Activated CD8-positive, alpha-beta T cell treated with anti-CD3 and anti-CD28 coated beads for 36 hours (primary cell): Measurements from ENCODE around the gene HUNK. TPM values are rescaled to one million over a fixed set of nuclear protein-coding genes. Genes with fewer than 3 reads are reported as not detected.

Source experiments
- ATAC-seq: fragments of 200-7000 bp; cut with Tn5 transposase; one replicate; pipeline ENCODE4 v1.10.0; 2021; ENCODE audit warnings: mild to moderate bottlenecking, moderate library complexity
- CTCF ChIA-PET: fragments of 350-600 bp; sonication (Branson Sonifier 250); formaldehyde crosslinking; loops from one replicate; lab custom pipeline; 2021; ENCODE audit warnings: antibody characterized with exemption; lab: Charles Lee
- POLR2A ChIA-PET: fragments of 350-600 bp; sonication (Branson Sonifier 250); formaldehyde crosslinking; loops from one replicate; lab custom pipeline; 2021; ENCODE audit warnings: antibody characterized with exemption; lab: Charles Lee
- DNase-seq: peaks from one replicate; pipeline ENCODE4 v3.0.0-alpha.2; 2020
- H3K27ac Mint-ChIP-seq: one replicate; pipeline ENCODE4 v1.8.0; 2021; ENCODE audit warnings: mild to moderate bottlenecking, mixed read lengths
- H3K27me3 Mint-ChIP-seq: one replicate; pipeline ENCODE4 v1.8.0; 2021; ENCODE audit warnings: mixed read lengths
- H3K36me3 Mint-ChIP-seq: one replicate; pipeline ENCODE4 v1.8.0; 2021; ENCODE audit warnings: low read depth, mixed read lengths
- H3K4me1 Mint-ChIP-seq: one replicate; pipeline ENCODE4 v1.8.0; 2021; ENCODE audit warnings: low read depth, mixed read lengths
- H3K4me3 Mint-ChIP-seq: one replicate; pipeline ENCODE4 v1.8.0; 2021; ENCODE audit warnings: mild to moderate bottlenecking, moderate library complexity, mixed read lengths
- H3K9me3 Mint-ChIP-seq: one replicate; pipeline ENCODE4 v1.8.0; 2021; ENCODE audit warnings: mixed read lengths
- CTCF ChIP-seq: fragments of 200-600 bp; IDR thresholded peaks from one replicate; pipeline ENCODE4 v1.8.0; 2022; ENCODE audit warnings: antibody characterized with exemption, mild to moderate bottlenecking
- intact Hi-C: fragments of 100-400 bp; cut with micrococcal nuclease; formaldehyde crosslinking; loops from one replicate; pipeline ENCODE4 v1.10.0; 2022
- total RNA-seq, 2 experiments: library from RNA; stranded (reverse); gene quantifications; one replicate each; pipeline ENCODE4 v1.2.3, GENCODE V29; 2021

The HUNK gene
- total RNA-seq, 2 experiments from 2014 or later = 0.20 to 0.27 TPM

GRCh38 chr21:31932470-31932764 lies 59.6 kb downstream of the HUNK start:
- Mint-ChIP-seq H3K9me3 (no peaks in the 10 kb centered on the region), H3K27me3 (peaks cover 4% of the 10 kb centered on the region), H3K36me3 (no peaks in the 10 kb centered on the region), H3K4me3 (no peak overlapping the region), H3K27ac (no peak overlapping the region), H3K4me1 (no peaks in the 10 kb centered on the region)
- ChIA-PET POLR2A (no interaction called here), CTCF (no interaction called here)
- no peak for ATAC-seq
- intact Hi-C loops = no loop called here
- no peak for DNase-seq
- no peak for TF ChIP-seq CTCF

- ATAC-seq = no peak
- TF ChIP-seq CTCF = no peak
- Mint-ChIP-seq H3K27me3 (peaks cover 11% of the 10 kb centered on the region), H3K36me3 (no peaks in the 10 kb centered on the region), H3K27ac (no peak overlapping the region), H3K4me3 (no peak overlapping the region), H3K4me1 (no peaks in the 10 kb centered on the region), H3K9me3 (no peaks in the 10 kb centered on the region)
- intact Hi-C loops = no loop called here
- ChIA-PET POLR2A (no interaction called here), CTCF (no interaction called here)
- DNase-seq = no peak
These were observed 64.5 kb downstream of the HUNK start for GRCh38 chr21:31937303-31937702.

- no peaks in the 10 kb centered on the region for H3K9me3 Mint-ChIP-seq
- no peaks in the 10 kb centered on the region for H3K36me3 Mint-ChIP-seq
- POLR2A ChIA-PET = no interaction called here
- peaks cover 11% of the 10 kb centered on the region for H3K27me3 Mint-ChIP-seq
- ATAC-seq (no peak), DNase-seq (no peak)
- no peak for TF ChIP-seq CTCF
- no peak overlapping the region for H3K27ac Mint-ChIP-seq
- CTCF ChIA-PET = no interaction called here
- H3K4me3 Mint-ChIP-seq = no peak overlapping the region
- H3K4me1 Mint-ChIP-seq = no peaks in the 10 kb centered on the region
- intact Hi-C loops = no loop called here
These were observed 65.8 kb downstream of the HUNK start for GRCh38 chr21:31938330-31939301.

- H3K4me1 Mint-ChIP-seq = peaks cover 3% of the 10 kb centered on the region
- TF ChIP-seq CTCF = no peak
- ATAC-seq (no peak), DNase-seq (no peak)
- H3K36me3 Mint-ChIP-seq = no peaks in the 10 kb centered on the region
- no peaks in the 10 kb centered on the region for H3K9me3 Mint-ChIP-seq
- intact Hi-C loops = no loop called here
- peaks cover 14% of the 10 kb centered on the region for H3K27me3 Mint-ChIP-seq
- POLR2A ChIA-PET = no interaction called here
- CTCF ChIA-PET = no interaction called here
- H3K4me3 Mint-ChIP-seq = no peak overlapping the region
- H3K27ac Mint-ChIP-seq = no peak overlapping the region
These were observed 68.9 kb downstream of the HUNK start for GRCh38 chr21:31941694-31942093.

- DNase-seq = no peak
- ChIA-PET POLR2A (no interaction called here), CTCF (no interaction called here)
- Mint-ChIP-seq H3K4me3 (no peak overlapping the region), H3K27ac (no peak overlapping the region), H3K9me3 (no peaks in the 10 kb centered on the region), H3K27me3 (peaks cover 8% of the 10 kb centered on the region), H3K36me3 (no peaks in the 10 kb centered on the region), H3K4me1 (peaks cover 3% of the 10 kb centered on the region)
- no peak for ATAC-seq
- no peak for TF ChIP-seq CTCF
- intact Hi-C loops = no loop called here
These were observed 70.7 kb downstream of the HUNK start for GRCh38 chr21:31943561-31943960.
